GM23338 (cell line): Measurements from ENCODE around the gene SDF2L1.

Source experiments
- CREB1 ChIP-seq: fragments of 250-450 bp; sonication (Bioruptor Pico); IDR thresholded peaks from 2 replicates; pipeline ENCODE4 v1.5.0; 2020; ENCODE audit warnings: low read depth, mild to moderate bottlenecking, moderate library complexity
- EZH2 ChIP-seq: fragments of 200-600 bp; sonication (generic); IDR thresholded peaks from one replicate; pipeline ENCODE4 v1.8.0; 2017; ENCODE audit warnings: antibody characterized with exemption, mild to moderate bottlenecking, low read depth; ENCODE audit not compliant: unreplicated experiment
- EZH2phosphoT487 ChIP-seq: fragments of 200-600 bp; sonication (generic); IDR thresholded peaks from one replicate; pipeline ENCODE4 v1.8.1; 2018; ENCODE audit warnings: antibody characterized with exemption; ENCODE audit not compliant: unreplicated experiment
- JUNB ChIP-seq: IDR thresholded peaks from one replicate; pipeline ENCODE4 v1.6.1; 2016; ENCODE audit warnings: antibody characterized with exemption; ENCODE audit not compliant: unreplicated experiment
- POLR2AphosphoS5 ChIP-seq: IDR thresholded peaks from 2 replicates; pipeline ENCODE4 v1.6.1; 2016; ENCODE audit warnings: antibody characterized with exemption, low read depth
- STAT1 ChIP-seq: IDR thresholded peaks from one replicate; pipeline ENCODE4 v1.6.1; 2016; ENCODE audit warnings: antibody characterized with exemption; ENCODE audit not compliant: unreplicated experiment
- ZNF331 ChIP-seq: fragments of 250-450 bp; sonication (Bioruptor Pico); IDR thresholded peaks from 2 replicates; pipeline ENCODE4 v1.5.0; 2020; ENCODE audit warnings: low read depth, mild to moderate bottlenecking, moderate library complexity
- TF ChIP-seq, protein P1 (sequence below), 2 experiments: fragments of 200-600 bp in 1 of 2; sonication (generic) in 1 of 2; conservative IDR thresholded peaks; 2 replicates each; pipeline versions ENCODE4 v1.5.1 to v1.6.1; 2016 to 2017; ENCODE audit warnings: antibody characterized with exemption in 2 of 2, low read depth in 2 of 2, mild to moderate bottlenecking in 2 of 2, moderate library complexity in 1 of 2
- TF ChIP-seq, protein P2 (sequence below): IDR thresholded peaks from one replicate; pipeline ENCODE4 v1.6.1; 2018; ENCODE audit warnings: antibody characterized with exemption; ENCODE audit not compliant: unreplicated experiment
- TF ChIP-seq, protein P3 (sequence below): fragments of 250-450 bp; sonication (Bioruptor Pico); IDR thresholded peaks from 2 replicates; pipeline ENCODE4 v1.5.0; 2020; ENCODE audit warnings: mild to moderate bottlenecking, moderate library complexity

DNA sequence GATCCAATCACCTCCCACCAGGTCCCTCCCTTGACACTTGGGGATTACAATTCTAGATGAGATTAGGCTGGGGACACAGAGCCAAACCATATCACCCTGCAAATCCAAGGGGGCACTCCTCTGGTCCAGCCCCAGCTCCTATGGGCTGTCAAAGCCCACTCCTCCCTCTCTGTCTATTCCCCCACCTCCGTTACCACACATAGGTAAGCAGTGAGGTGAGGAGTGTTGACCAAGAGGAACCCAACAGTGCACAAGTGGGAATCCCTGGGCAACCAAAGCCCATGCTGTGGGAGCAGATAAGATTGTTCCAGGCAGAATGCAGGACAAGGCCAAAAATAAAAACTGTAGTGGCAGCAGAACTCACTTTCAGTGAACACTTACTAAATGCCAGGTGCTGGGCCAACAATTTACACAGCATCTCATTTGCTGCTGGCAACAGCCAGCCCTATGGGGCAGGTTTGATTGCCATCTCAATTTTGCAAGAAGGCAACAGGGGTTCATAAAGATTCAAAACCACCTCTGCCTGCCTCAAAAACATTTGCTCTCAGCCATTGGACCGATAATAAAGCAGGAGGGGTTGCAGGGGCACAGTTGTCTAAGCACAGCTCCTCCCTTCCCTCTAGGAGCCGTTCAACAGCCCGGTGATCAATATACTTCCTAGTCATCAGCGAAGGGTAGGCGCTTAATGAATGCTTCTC, 8.9 kb downstream of the SDF2L1 start:
- TF ChIP-seq, protein P1, sequence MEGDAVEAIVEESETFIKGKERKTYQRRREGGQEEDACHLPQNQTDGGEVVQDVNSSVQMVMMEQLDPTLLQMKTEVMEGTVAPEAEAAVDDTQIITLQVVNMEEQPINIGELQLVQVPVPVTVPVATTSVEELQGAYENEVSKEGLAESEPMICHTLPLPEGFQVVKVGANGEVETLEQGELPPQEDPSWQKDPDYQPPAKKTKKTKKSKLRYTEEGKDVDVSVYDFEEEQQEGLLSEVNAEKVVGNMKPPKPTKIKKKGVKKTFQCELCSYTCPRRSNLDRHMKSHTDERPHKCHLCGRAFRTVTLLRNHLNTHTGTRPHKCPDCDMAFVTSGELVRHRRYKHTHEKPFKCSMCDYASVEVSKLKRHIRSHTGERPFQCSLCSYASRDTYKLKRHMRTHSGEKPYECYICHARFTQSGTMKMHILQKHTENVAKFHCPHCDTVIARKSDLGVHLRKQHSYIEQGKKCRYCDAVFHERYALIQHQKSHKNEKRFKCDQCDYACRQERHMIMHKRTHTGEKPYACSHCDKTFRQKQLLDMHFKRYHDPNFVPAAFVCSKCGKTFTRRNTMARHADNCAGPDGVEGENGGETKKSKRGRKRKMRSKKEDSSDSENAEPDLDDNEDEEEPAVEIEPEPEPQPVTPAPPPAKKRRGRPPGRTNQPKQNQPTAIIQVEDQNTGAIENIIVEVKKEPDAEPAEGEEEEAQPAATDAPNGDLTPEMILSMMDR (conservative IDR thresholded peaks at IDR 0.05; ENCODE audit: low read depth in 2 of 2), result no peak
- TF ChIP-seq POLR2AphosphoS5, result no peak
- no peak for TF ChIP-seq STAT1
- no peak for TF ChIP-seq EZH2
- TF ChIP-seq, protein P2, sequence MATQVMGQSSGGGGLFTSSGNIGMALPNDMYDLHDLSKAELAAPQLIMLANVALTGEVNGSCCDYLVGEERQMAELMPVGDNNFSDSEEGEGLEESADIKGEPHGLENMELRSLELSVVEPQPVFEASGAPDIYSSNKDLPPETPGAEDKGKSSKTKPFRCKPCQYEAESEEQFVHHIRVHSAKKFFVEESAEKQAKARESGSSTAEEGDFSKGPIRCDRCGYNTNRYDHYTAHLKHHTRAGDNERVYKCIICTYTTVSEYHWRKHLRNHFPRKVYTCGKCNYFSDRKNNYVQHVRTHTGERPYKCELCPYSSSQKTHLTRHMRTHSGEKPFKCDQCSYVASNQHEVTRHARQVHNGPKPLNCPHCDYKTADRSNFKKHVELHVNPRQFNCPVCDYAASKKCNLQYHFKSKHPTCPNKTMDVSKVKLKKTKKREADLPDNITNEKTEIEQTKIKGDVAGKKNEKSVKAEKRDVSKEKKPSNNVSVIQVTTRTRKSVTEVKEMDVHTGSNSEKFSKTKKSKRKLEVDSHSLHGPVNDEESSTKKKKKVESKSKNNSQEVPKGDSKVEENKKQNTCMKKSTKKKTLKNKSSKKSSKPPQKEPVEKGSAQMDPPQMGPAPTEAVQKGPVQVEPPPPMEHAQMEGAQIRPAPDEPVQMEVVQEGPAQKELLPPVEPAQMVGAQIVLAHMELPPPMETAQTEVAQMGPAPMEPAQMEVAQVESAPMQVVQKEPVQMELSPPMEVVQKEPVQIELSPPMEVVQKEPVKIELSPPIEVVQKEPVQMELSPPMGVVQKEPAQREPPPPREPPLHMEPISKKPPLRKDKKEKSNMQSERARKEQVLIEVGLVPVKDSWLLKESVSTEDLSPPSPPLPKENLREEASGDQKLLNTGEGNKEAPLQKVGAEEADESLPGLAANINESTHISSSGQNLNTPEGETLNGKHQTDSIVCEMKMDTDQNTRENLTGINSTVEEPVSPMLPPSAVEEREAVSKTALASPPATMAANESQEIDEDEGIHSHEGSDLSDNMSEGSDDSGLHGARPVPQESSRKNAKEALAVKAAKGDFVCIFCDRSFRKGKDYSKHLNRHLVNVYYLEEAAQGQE, result no peak
- TF ChIP-seq EZH2phosphoT487, result no peak
- no peak for TF ChIP-seq JUNB
- no peak for TF ChIP-seq CREB1
- TF ChIP-seq ZNF331 (CRISPR knock-in tag), result no peak
- TF ChIP-seq, protein P3, sequence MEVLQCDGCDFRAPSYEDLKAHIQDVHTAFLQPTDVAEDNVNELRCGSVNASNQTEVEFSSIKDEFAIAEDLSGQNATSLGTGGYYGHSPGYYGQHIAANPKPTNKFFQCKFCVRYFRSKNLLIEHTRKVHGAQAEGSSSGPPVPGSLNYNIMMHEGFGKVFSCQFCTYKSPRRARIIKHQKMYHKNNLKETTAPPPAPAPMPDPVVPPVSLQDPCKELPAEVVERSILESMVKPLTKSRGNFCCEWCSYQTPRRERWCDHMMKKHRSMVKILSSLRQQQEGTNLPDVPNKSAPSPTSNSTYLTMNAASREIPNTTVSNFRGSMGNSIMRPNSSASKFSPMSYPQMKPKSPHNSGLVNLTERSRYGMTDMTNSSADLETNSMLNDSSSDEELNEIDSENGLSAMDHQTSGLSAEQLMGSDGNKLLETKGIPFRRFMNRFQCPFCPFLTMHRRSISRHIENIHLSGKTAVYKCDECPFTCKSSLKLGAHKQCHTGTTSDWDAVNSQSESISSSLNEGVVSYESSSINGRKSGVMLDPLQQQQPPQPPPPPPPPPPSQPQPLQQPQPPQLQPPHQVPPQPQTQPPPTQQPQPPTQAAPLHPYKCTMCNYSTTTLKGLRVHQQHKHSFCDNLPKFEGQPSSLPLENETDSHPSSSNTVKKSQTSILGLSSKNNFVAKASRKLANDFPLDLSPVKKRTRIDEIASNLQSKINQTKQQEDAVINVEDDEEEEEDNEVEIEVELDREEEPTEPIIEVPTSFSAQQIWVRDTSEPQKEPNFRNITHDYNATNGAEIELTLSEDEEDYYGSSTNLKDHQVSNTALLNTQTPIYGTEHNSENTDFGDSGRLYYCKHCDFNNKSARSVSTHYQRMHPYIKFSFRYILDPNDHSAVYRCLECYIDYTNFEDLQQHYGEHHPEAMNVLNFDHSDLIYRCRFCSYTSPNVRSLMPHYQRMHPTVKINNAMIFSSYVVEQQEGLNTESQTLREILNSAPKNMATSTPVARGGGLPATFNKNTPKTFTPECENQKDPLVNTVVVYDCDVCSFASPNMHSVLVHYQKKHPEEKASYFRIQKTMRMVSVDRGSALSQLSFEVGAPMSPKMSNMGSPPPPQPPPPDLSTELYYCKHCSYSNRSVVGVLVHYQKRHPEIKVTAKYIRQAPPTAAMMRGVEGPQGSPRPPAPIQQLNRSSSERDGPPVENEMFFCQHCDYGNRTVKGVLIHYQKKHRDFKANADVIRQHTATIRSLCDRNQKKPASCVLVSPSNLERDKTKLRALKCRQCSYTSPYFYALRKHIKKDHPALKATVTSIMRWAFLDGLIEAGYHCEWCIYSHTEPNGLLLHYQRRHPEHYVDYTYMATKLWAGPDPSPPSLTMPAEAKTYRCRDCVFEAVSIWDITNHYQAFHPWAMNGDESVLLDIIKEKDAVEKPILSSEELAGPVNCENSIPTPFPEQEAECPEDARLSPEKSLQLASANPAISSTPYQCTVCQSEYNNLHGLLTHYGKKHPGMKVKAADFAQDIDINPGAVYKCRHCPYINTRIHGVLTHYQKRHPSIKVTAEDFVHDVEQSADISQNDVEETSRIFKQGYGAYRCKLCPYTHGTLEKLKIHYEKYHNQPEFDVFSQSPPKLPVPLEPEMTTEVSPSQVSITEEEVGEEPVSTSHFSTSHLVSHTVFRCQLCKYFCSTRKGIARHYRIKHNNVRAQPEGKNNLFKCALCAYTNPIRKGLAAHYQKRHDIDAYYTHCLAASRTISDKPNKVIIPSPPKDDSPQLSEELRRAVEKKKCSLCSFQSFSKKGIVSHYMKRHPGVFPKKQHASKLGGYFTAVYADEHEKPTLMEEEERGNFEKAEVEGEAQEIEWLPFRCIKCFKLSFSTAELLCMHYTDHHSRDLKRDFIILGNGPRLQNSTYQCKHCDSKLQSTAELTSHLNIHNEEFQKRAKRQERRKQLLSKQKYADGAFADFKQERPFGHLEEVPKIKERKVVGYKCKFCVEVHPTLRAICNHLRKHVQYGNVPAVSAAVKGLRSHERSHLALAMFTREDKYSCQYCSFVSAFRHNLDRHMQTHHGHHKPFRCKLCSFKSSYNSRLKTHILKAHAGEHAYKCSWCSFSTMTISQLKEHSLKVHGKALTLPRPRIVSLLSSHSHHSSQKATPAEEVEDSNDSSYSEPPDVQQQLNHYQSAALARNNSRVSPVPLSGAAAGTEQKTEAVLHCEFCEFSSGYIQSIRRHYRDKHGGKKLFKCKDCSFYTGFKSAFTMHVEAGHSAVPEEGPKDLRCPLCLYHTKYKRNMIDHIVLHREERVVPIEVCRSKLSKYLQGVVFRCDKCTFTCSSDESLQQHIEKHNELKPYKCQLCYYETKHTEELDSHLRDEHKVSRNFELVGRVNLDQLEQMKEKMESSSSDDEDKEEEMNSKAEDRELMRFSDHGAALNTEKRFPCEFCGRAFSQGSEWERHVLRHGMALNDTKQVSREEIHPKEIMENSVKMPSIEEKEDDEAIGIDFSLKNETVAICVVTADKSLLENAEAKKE (CRISPR knock-in tag), result no peak
